ENCODE data around the gene DDX31. TPM values are rescaled to one million over a fixed set of nuclear protein-coding genes. Genes with fewer than 3 reads are reported as not detected.

Gene DDX31
- total RNA-seq, 4 donors from 2014 or later, result 6.1 to 30.1 (median 9.8) TPM

DNA sequence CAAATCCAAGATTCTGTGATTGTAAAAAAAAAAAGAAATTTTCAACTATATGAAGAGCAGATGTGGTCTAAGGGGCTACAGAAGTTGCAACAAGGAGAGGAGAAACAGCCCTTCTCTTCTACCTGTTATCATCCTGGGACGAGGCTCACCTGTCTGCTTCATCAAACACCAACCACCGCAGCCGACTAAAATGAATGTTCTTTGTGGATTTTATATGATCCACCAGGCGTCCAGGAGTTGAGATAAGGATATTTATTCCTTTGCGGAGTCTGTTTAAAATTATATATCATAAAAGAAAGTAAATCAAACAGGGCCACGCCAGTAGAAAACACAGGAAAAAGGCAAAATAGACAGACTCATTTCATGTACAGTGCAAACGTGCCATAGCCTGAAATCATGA lies 21.5 kb downstream of the DDX31 start:
- 47 to 61% methylated on average over 6 to 7 of the region's 7 CpGs for WGBS, 2 donors (ENCODE audit: low coverage in 1 of 2)
- Histone ChIP-seq H3K9me3 (no peaks in the 10 kb centered on the region), H3K27me3 (no peaks in the 10 kb centered on the region), H3K4me1 (peaks cover 0 to 21% (median 9%) of the 10 kb centered on the region in 4 donors), H3K27ac (peak overlapping the region in 3 of 4 donors; percentile 30 to 58 (median 49)), H3K36me3 (peaks cover 0 to 34% (median 12%) of the 10 kb centered on the region in 4 donors), H3K4me3 (no peak overlapping the region)
- peak; percentile 23 for DNase-seq
- in situ Hi-C loops (cut with MboI; ENCODE audit: low pct_ligation_motif_present in 1 of 4, low pct_unique_long_range_greater_than_20kb in 1 of 4, low sequenced_read_pairs in 3 of 4) (no loop called here), intact Hi-C loops (cut with DNase I; ENCODE audit: low total_unique reads) (no loop called here)
- TF ChIP-seq EP300 (IDR thresholded peaks at IDR 0.05; ENCODE audit: low read depth), result no peak
- TF ChIP-seq, protein P1, sequence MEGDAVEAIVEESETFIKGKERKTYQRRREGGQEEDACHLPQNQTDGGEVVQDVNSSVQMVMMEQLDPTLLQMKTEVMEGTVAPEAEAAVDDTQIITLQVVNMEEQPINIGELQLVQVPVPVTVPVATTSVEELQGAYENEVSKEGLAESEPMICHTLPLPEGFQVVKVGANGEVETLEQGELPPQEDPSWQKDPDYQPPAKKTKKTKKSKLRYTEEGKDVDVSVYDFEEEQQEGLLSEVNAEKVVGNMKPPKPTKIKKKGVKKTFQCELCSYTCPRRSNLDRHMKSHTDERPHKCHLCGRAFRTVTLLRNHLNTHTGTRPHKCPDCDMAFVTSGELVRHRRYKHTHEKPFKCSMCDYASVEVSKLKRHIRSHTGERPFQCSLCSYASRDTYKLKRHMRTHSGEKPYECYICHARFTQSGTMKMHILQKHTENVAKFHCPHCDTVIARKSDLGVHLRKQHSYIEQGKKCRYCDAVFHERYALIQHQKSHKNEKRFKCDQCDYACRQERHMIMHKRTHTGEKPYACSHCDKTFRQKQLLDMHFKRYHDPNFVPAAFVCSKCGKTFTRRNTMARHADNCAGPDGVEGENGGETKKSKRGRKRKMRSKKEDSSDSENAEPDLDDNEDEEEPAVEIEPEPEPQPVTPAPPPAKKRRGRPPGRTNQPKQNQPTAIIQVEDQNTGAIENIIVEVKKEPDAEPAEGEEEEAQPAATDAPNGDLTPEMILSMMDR (IDR thresholded peaks at IDR 0.05), result no peak
- TF ChIP-seq POLR2A (IDR thresholded peaks at IDR 0.05), result no peak
- TF ChIP-seq POLR2AphosphoS5 (IDR thresholded peaks at IDR 0.05), result no peak

DNA sequence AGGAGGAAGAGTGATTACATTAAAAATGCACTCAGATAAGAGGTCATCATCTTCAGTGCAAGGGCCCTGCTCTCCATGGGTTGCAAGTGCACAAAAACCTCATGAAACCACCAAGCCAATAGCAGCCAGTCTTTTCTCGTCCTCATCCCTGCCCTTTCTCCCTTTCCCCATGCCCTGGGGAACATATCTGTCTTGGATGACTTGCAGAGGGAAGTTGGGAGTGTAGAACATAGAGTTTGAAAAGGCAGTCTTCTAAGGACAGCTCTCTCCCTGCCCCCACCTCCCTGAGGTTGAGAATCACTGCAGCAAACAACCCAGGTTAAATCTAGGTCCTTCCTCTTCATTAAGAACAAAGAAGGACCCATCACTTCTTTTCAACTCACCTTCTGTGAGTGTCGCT lies 22.0 kb downstream of the DDX31 start:
- TF ChIP-seq POLR2AphosphoS5 (IDR thresholded peaks at IDR 0.05) (no peak), EP300 (IDR thresholded peaks at IDR 0.05; ENCODE audit: low read depth) (no peak), POLR2A (IDR thresholded peaks at IDR 0.05) (no peak)
- TF ChIP-seq, protein P1 (IDR thresholded peaks at IDR 0.05), result no peak
- Histone ChIP-seq H3K36me3 (peaks cover 0 to 34% (median 12%) of the 10 kb centered on the region in 4 donors), H3K4me3 (no peak overlapping the region), H3K27ac (peak overlapping the region in 3 of 4 donors; percentile 30 to 58 (median 49)), H3K9me3 (no peaks in the 10 kb centered on the region), H3K27me3 (no peaks in the 10 kb centered on the region), H3K4me1 (peaks cover 0 to 21% (median 9%) of the 10 kb centered on the region in 4 donors)
- WGBS, 2 donors (ENCODE audit: low coverage in 1 of 2), result 59 to 82% methylated on average over 1 to 2 of the region's 2 CpGs
- DNase-seq, result no peak
- intact Hi-C loops (cut with DNase I; ENCODE audit: low total_unique reads), result no loop called here
- in situ Hi-C loops (cut with MboI; ENCODE audit: low pct_ligation_motif_present in 1 of 4, low pct_unique_long_range_greater_than_20kb in 1 of 4, low sequenced_read_pairs in 3 of 4), result no loop called here

DNA sequence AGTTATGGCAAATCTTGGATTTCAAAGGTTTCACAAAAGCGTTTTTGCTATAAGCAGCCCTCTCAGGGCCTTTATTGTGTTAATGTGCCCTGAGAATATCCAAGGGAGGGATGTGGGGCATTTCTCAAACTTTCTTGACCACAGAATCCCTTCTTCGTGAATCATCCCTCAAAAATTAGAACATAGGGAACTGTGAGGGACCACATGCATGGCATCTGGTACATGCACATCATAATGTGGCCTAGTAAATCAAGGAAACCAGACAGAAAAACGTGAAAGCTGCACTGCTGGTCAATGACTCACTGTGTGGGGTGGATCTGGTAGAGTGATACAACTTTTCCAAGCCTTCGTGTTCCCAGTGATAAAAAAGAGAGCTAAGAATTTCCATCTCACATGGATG lies 22.4 kb downstream of the DDX31 start:
- TF ChIP-seq EP300 (IDR thresholded peaks at IDR 0.05; ENCODE audit: low read depth) (no peak), POLR2AphosphoS5 (IDR thresholded peaks at IDR 0.05) (no peak), POLR2A (IDR thresholded peaks at IDR 0.05) (no peak)
- WGBS, 2 donors (ENCODE audit: low coverage in 1 of 2), result 65 to 71% methylated on average over 4 of the region's 4 CpGs
- intact Hi-C loops (cut with DNase I; ENCODE audit: low total_unique reads) (no loop called here), in situ Hi-C loops (cut with MboI; ENCODE audit: low pct_ligation_motif_present in 1 of 4, low pct_unique_long_range_greater_than_20kb in 1 of 4, low sequenced_read_pairs in 3 of 4) (no loop called here)
- no peak for DNase-seq
- no peaks in the 10 kb centered on the region for H3K27me3 ChIP-seq
- peaks cover 0 to 21% (median 9%) of the 10 kb centered on the region in 4 donors for H3K4me1 ChIP-seq
- no peak overlapping the region for H3K27ac ChIP-seq
- H3K36me3 ChIP-seq, result peaks cover 0 to 34% (median 10%) of the 10 kb centered on the region in 4 donors
- no peak overlapping the region for H3K4me3 ChIP-seq
- H3K9me3 ChIP-seq, result no peaks in the 10 kb centered on the region

DNA sequence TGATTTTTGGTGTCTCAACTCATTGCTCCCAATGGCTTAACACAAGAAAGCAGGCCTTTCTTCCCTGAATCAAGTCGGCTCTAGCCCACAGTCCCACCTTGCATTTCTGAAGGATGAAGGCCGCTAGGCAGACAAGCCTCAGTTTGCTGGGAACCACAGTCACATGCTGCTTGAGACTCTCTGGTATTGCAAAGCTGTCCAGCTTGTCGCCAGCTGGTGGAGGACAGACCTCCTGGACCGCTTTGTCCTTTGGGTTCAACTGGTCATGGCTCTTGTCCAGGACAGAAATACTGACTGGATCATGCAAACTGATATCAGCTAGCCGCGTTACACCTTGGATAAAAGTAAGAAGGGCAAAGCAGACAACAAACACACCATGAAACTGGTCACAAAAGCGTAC lies 23.1 kb downstream of the DDX31 start:
- intact Hi-C loops (cut with DNase I; ENCODE audit: low total_unique reads) (no loop called here), in situ Hi-C loops (cut with MboI; ENCODE audit: low pct_ligation_motif_present in 1 of 4, low pct_unique_long_range_greater_than_20kb in 1 of 4, low sequenced_read_pairs in 3 of 4) (no loop called here)
- no peaks in the 10 kb centered on the region for H3K27me3 ChIP-seq
- 99 to 100% methylated on average over 1 to 7 of the region's 7 CpGs for WGBS, 2 donors (ENCODE audit: low coverage in 1 of 2)
- no peaks in the 10 kb centered on the region for H3K9me3 ChIP-seq
- no peak for DNase-seq
- peaks cover 0 to 32% (median 11%) of the 10 kb centered on the region in 4 donors for H3K36me3 ChIP-seq
- TF ChIP-seq POLR2AphosphoS5 (IDR thresholded peaks at IDR 0.05) (no peak), POLR2A (IDR thresholded peaks at IDR 0.05) (no peak), EP300 (IDR thresholded peaks at IDR 0.05; ENCODE audit: low read depth) (no peak)
- TF ChIP-seq, protein P1 (IDR thresholded peaks at IDR 0.05), result no peak
- H3K4me1 ChIP-seq, result peaks cover 0 to 21% (median 9%) of the 10 kb centered on the region in 4 donors
- no peak overlapping the region for H3K27ac ChIP-seq
- no peak overlapping the region for H3K4me3 ChIP-seq

DNA sequence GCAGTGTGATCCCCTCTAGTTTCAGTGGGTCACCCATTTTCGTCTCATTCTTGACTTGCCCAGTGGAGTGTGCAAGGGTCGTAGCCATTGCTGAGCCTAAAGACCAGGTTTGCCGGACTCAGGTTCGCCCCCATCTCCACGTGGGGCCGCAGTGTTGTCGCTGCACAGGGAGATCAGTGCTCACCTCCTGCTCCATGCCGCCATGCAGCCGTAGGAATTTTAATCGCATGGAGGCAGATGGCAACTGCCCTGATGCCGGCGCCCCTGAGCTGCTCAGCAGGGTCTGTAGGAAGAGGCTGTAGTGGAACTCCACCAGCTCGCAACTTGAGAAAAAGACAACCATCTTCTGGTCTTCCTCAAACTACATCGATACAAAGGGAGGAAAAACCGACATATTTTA lies 24.1 kb downstream of the DDX31 start:
- intact Hi-C loops (cut with DNase I; ENCODE audit: low total_unique reads), result no loop called here
- TF ChIP-seq EP300 (IDR thresholded peaks at IDR 0.05; ENCODE audit: low read depth) (no peak), POLR2A (IDR thresholded peaks at IDR 0.05) (no peak), POLR2AphosphoS5 (IDR thresholded peaks at IDR 0.05) (no peak)
- TF ChIP-seq, protein P1 (IDR thresholded peaks at IDR 0.05), result no peak

More for the DNA sequence above, 24.1 kb downstream of the DDX31 start:
- no peak overlapping the region for H3K27ac ChIP-seq
- H3K4me1 ChIP-seq, result peaks cover 0 to 15% (median 9%) of the 10 kb centered on the region in 4 donors
- no peaks in the 10 kb centered on the region for H3K27me3 ChIP-seq
- peaks cover 0 to 36% (median 13%) of the 10 kb centered on the region in 4 donors for H3K36me3 ChIP-seq
- H3K4me3 ChIP-seq, result no peak overlapping the region
- in situ Hi-C loops (cut with MboI; ENCODE audit: low pct_ligation_motif_present in 1 of 4, low pct_unique_long_range_greater_than_20kb in 1 of 4, low sequenced_read_pairs in 3 of 4), result no loop called here
- DNase-seq, result no peak
- H3K9me3 ChIP-seq, result no peaks in the 10 kb centered on the region
- 96% methylated on average over 15 of the region's 15 CpGs; no CpG with 5 or more reads in 1 of the 2 donors for WGBS, 2 donors (ENCODE audit: low coverage in 1 of 2)
